Muscle of back (tissue), 11 donors: ENCODE results near the gene GBP5. TPM values are rescaled to one million over a fixed set of nuclear protein-coding genes. Genes with fewer than 3 reads are reported as not detected.
"Not testable (repeated sequence)": the region's sequence is repeated elsewhere in the genome, so short reads cannot be mapped to it uniquely, and the experiment has no call there.

Experiments used
- DNase-seq, 3 donors: peaks; one replicate each; pipeline versions ENCODE4 v3.0.0 to v3.0.0-alpha.2; 2013
- polyA plus RNA-seq, 10 donors: library from polyadenylated mRNA; unstranded; fragments of 120-200 nt; gene quantifications; one replicate each; pipeline ENCODE4 v1.2.1, GENCODE V29; 2013; ENCODE audit not compliant: insufficient read length in 10 of 10

GBP5 gene
- polyA plus RNA-seq, 10 donors = 0.51 to 6.3 (median 1.2) TPM

- not testable (repeated sequence) for DNase-seq
Measured at GRCh38 chr1:89284078-89284763, 11.6 kb upstream of the GBP5 start.

- no peak for DNase-seq
Measured at GRCh38 chr1:89280766-89281165, 8.1 kb upstream of the GBP5 start.

DNA sequence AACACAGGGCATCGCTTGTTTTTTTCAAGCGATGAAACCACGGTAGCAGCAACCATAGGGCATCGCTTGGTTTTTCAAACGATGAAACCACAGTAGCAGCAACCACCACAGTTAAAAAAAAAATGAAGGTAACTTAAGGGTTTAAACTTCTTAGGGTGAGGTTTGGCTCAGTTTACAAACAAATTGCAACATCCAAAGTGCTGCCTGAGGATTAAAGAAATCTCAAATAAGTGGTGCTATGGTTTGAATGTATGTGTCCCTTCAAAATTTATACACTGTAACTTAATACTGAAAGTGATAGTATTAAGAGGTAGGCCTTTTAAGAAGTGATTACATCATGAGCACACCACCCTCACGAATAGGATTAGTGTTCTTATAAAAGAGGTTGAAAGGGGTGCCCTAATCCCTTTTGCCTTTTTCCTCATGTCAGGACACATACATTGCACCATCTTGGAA is 6.4 kb upstream of the GBP5 start:
- no peak for DNase-seq

DNA sequence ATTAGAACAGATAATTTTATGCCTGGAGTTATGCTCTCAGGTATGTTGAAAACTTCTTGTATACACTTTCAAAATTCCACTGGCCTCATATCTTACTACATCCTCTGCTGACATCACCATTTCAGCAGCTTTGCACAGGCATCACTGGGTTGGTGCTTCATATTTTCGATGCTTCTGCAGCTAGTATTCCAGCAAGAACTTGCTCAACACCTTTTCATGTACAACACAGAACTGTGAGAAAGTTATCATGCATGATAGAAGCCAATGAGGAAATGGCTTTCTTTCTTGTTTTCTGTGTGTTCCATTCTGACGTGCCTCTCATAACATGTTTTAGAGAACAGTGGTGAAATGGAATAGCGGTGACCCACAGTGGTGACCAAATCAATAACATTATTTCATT is 5.1 kb upstream of the GBP5 start:
- DNase-seq = no peak

GRCh38 chr1:89276690-89277089 is 4.0 kb upstream of the GBP5 start:
- no peak for DNase-seq

GRCh38 chr1:89274411-89274857 is 1.8 kb upstream of the GBP5 start:
- peak in 2 of 3 donors; percentile 39 to 52 for DNase-seq

- DNase-seq = no peak
Measured at GRCh38 chr1:89273324-89273778, 691 bp upstream of the GBP5 start.

- DNase-seq = peak in 1 of 3 donors; percentile 71
Measured at GRCh38 chr1:89271341-89272015, 1.2 kb downstream of the GBP5 start.

- DNase-seq = no peak
Measured at GRCh38 chr1:89270423-89270822, 2.2 kb downstream of the GBP5 start.

DNA sequence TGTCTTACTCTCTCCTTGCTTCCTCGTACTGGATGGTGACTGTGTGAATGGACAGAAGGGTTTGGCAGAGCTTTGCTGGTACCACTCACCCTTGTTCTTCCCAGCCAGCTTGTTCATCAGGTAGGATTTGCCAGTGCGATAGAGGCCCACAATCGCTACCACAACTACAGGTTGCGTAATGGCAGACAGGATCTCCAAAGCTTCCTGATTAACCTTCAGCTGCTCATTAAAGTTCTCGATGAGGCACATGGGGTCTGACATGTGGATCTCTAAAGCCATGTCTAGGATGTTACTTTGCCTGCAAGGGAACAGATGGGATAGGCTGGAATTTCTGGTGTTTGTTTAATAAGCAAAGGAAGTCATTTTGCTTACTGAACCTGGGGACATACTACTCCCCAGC is 3.4 kb downstream of the GBP5 start:
- DNase-seq = no peak

GRCh38 chr1:89262643-89263042 is 10.0 kb downstream of the GBP5 start:
- DNase-seq = peak in 2 of 3 donors; percentile 31 to 53

- peak in 2 of 3 donors; percentile 24 to 52 for DNase-seq
Measured at GRCh38 chr1:89261926-89262515, 10.6 kb downstream of the GBP5 start.

GRCh38 chr1:89260566-89261255 is 11.9 kb downstream of the GBP5 start:
- DNase-seq = peak in 2 of 3 donors; percentile 38 to 51

DNA sequence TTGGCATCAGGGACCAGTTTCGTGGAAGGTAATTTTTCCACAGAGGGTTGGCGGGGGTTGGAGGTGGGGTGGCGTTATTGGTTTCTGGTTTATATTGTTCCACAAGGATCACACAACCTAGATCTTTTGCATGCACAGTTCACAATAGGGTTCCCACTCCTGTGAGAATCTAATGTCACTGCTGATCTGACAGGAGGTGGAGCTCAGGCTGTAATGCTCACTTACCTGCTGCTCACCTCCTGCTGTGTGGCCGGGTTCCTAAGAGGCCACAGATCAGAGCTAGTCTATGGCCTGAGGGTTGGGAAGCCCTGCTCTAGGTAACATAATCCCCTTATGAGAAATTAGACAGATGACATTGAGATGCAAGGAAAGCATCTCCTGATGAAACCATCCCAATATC is 12.6 kb downstream of the GBP5 start:
- DNase-seq = no peak

- DNase-seq = peak in 2 of 3 donors; percentile 16 to 39
Measured at GRCh38 chr1:89259283-89259971, 13.2 kb downstream of the GBP5 start.

- no peak for DNase-seq
Measured at GRCh38 chr1:89257041-89257440, 15.6 kb downstream of the GBP5 start.

GRCh38 chr1:89255581-89255980 is 17.1 kb downstream of the GBP5 start:
- not testable (repeated sequence) for DNase-seq

GRCh38 chr1:89254658-89255287 is 17.9 kb downstream of the GBP5 start:
- peak in 1 of 3 donors; percentile 31 for DNase-seq

GRCh38 chr1:89243046-89243445 is 29.6 kb downstream of the GBP5 start:
- no peak for DNase-seq
